ENCODE results near the gene BPI.
"Not testable (repeated sequence)": the region's sequence is repeated elsewhere in the genome, so short reads cannot be mapped to it uniquely, and the experiment has no call there.

The BPI gene

DNA sequence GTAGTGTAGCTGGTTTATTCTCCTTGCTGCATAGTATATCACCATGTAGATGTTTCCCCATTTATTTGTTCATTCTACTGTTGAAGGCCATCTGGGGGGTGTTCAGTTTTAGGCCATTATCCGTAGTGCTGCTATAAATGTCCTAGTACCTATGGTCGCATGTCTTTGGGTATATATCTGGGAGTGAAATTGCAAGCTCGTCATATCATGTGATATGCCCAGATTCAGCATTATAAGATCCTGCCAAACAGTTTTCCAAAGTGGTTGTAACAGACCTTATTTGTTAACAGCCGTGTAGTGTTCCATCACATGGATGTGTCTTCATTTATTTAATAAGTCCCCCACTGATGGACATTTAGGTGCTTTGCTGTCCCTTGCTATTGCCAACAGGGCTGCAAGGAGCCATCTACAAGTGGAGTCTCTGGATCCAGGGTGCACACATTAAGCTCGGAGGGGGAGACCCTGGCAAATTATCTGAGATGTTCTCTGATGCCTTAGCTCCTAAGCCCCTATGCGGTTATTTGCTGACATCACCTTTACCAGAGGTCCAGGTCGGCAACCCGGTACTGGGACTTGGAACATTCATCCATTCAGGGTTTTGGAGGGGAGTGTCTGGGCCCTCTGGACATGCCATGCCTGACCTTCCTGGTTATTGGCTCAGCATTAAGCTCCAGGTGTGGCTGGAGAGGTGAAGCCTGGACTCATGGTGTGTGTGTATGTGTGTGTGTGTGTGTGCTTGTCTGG lies 59.2 kb downstream of the BPI start:
- no peak for DNase-seq (ENCODE audit: low spot score)

DNA sequence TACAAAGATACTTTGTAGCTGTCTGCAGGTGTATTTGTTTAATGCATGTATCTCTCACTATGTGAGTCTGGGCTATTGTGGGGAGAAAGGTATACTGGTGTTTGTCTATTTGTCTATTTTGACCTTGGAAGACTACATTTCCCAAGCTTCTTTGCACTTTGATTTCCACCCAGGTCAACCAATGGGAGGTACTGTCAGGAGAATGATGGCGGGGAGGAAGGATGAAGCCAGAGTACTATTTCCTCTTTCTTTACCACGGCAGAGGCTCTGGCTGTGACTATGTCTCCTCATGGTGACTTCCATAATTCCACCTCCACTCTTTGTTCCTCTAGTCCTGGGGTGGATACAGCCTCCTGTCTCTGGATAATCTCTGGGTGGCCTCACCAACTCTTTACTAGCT lies 65.4 kb downstream of the BPI start:
- peak; percentile 12 for DNase-seq (ENCODE audit: low spot score)

DNA sequence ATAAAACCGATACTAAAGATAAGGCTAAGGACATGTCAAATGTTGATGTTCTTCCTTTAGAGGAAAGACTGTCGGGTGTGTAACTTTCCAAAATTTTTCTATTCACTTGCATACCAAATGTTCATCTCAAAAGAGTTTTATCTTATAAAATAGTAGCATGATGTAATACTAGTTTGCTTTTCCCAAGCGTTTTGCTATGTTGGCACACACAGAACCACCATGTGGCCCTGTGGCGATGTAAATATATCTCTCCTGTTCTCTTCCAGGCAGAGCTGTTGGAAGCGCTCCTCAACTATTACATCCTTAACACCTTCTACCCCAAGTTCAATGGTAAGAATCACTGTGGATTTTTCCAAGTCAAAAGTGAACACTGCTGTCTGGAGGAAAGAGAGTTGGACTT lies 68.8 kb downstream of the BPI start:
- no peak for DNase-seq (ENCODE audit: low spot score)

DNA sequence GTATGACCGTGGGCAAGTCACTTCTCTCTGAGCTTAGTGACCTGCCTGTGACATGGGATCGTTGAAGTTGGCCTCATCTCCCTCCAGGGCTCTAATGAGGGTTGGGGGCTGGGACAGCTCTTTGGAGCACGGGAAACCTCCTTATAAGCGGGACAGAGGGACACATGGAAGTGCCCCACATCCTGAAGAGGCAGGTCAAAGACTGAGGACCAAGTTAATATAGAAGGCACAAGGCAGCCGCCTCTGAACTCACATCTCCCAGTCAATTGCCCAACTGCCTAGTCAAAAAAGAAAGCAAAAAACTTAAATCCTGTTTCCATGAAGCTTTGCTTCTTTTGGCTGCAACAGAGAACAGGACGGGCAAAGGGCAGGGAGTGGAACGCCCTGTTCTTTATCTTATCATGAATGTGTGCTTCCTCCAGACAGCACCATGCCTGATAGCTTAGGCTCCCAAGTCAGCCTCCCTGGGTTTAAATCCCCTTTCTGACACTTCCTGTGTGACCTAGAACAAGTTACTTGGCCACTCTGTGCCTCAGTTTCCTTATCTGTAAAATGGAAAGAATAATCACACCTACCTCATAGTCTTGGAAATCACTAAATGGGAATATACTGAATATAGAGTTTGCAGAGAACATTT lies 69.4 kb downstream of the BPI start:
- DNase-seq (ENCODE audit: low spot score): no peak

- DNase-seq (ENCODE audit: low spot score): no peak
Measured at GRCh38 chr20:38373898-38374297, 69.9 kb downstream of the BPI start.

DNA sequence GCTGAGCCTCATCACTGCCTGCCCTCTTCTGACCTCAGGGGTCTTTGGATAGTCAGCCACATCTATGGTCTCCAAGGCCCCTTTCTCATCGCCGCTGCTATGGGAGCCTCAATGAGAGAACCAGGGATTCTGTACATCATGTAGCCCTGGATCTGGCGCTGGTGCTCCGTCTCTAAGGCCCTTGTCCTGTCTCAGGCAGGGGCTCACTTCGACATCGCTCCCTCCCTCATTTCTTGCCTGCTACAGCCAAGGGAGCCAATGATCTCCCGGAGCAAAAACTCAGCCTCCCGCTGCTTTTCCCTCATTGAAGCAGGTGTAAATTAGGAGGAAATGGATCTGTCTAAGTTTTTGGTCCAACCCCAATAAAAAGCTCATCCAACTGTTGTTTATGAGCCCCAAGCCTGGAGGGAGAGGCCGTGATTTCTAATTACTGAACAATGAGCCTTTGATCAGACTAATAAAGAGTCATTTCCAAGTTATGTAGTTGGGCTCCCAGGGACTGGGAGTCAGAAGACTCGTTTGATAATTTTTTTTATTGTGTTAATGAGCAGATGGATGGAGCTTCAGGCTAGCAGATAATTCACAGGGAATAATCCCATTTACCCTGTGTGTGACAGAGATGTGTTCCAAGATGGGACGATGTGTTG lies 73.2 kb downstream of the BPI start:
- DNase-seq (ENCODE audit: low spot score): no peak

DNA sequence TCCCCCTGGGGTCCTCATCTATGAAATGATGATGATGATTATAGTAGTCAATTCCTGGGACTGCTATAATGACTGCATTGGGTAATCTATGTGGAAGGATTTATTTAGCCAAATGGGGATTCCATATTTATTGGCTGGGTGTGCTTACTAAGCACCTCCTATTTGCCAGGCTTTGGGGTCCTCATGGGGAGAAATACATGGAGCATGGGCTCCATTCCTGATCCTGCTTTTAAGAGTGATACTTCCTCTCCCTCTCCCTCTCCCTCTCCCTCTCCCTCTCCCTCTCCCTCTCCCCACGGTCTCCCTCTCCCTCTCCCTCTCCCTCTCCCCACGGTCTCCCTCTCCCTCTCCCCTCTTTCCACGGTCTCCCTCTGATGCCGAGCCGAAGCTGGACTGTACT lies 73.9 kb downstream of the BPI start:
- not testable (repeated sequence) for DNase-seq (ENCODE audit: low spot score)

- no peak for DNase-seq (ENCODE audit: low spot score)
Measured at GRCh38 chr20:38383147-38383546, 79.2 kb downstream of the BPI start.

DNA sequence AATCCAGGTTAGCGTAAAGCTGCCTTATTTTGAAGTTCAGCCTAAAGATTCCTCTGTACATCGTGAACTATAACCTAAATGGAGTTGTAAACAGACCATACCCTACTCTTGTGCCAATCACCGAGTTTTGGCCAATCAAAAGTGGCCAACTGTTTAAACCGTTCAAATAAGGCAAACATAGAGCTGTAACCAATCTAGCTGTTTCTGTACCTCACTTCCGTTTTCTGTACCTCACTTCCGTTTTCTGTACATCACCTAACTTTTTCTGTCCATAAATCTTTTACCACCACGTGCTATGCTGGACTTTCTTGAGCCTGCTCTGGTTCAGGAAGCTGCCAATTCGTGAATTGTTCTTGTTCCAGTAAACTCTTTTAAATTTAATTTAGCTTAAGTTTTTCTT lies 82.0 kb downstream of the BPI start:
- no peak for DNase-seq (ENCODE audit: low spot score)

DNA sequence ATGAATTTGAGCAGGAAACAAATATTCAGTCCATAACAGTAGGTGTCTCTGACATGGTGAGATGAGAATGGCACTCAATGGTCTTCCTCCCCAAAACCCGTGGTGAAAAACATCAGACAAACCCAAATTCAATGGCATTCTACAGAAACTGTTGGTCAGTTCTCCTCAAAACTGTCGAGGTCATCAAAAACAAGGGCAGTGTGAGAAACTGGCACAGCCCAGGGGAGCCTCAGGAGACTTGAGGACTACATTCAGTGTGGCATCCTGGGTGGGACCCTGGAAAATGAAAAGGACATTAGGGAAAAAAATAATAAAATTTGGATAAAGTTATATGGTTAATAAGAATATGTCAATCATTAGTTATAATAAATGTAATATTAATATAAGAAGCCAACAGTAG lies 82.9 kb downstream of the BPI start:
- DNase-seq (ENCODE audit: low spot score): no peak
